Body of pancreas (tissue), 4 donors: ENCODE data around the gene EGFLAM. TPM values are rescaled to one million over a fixed set of nuclear protein-coding genes. Genes with fewer than 3 reads are reported as not detected.
A peak's percentile ranks its signal among the peaks of the same experiment; 100 is the strongest.

Source experiments
- ATAC-seq: fragments of 150-250 bp; one replicate; pipeline ENCODE4 v1.9.1; 2016
- DNase-seq, 4 donors: peaks; one replicate each; pipeline ENCODE4 v3.0.0-alpha.2; 2019
- H3K27ac ChIP-seq, 4 donors: fragments of 200-600 bp; sonication (generic); 1 replicate in 3 of 4; 2 replicates in 1 of 4; pipeline versions ENCODE4 v1.5.1 to v1.6.1; 2016 to 2019; ENCODE audit warnings: mild to moderate bottlenecking in 1 of 4, mixed read lengths in 1 of 4, moderate library complexity in 1 of 4
- H3K27me3 ChIP-seq, 2 donors: fragments of 200-600 bp; sonication (generic); one replicate each; pipeline ENCODE4 v1.6.0; 2016; ENCODE audit warnings: mild to moderate bottlenecking in 1 of 2
- H3K36me3 ChIP-seq, 2 donors: fragments of 200-600 bp; sonication (generic); replicated peaks in 1 of 2; 2 replicates each; pipeline ENCODE4 v1.5.1; 2016; ENCODE audit warnings: low read depth in 2 of 2; ENCODE audit not compliant: insufficient read depth in 1 of 2
- H3K4me1 ChIP-seq: fragments of 200-600 bp; sonication (generic); one replicate; pipeline ENCODE4 v1.6.0; 2016
- H3K4me3 ChIP-seq, 2 donors: fragments of 200-600 bp; sonication (generic); 1 replicate in 1 of 2; 2 replicates in 1 of 2; pipeline ENCODE4 v1.5.1; 2016 to 2019
- H3K9me3 ChIP-seq, 3 donors: fragments of 200-600 bp; sonication (generic); 1 replicate in 2 of 3; 2 replicates in 1 of 3; pipeline ENCODE4 v1.5.1; 2016
- CTCF ChIP-seq, 7 experiments: fragments of 450-650 bp in 4 of 7; fragments of 200-600 bp in 3 of 7; sonication (generic) in 3 of 7; IDR thresholded peaks; one replicate each; pipeline ENCODE4 v1.5.1; 2016 to 2019; ENCODE audit warnings: antibody characterized with exemption in 7 of 7
- POLR2A ChIP-seq, 3 donors: fragments of 450-650 bp; IDR thresholded peaks; one replicate each; pipeline ENCODE4 v1.6.1; 2016; ENCODE audit warnings: antibody characterized with exemption in 3 of 3, mild to moderate bottlenecking in 2 of 3
- WGBS, 2 donors: methylation state at CpG; one replicate each; pipeline ENCODE4 v1.1.5; 2017; 5-methylcytosine and 5-hydroxymethylcytosine counted together
- intact Hi-C: fragments of 100-400 bp; cut with DNase I; formaldehyde crosslinking; loops from one replicate; pipeline ENCODE4 v1.15.1; 2023
- total RNA-seq, 2 donors: library from RNA; depleted of rRNA; stranded (reverse); fragments of >200 nt; gene quantifications; one replicate each; pipeline ENCODE4 v1.1.0, GENCODE V29; 2016

EGFLAM gene
- total RNA-seq, 2 donors from 2014 or later: 0.26 to 4.6 TPM

GRCh38 chr5:38453506-38453905 lies 195.1 kb downstream of the EGFLAM start:
- WGBS, 2 donors: 60 to 74% methylated on average over 3 of the region's 3 CpGs
- ATAC-seq: no peak
- TF ChIP-seq CTCF (IDR thresholded peaks at IDR 0.05) (no peak), POLR2A (IDR thresholded peaks at IDR 0.05) (no peak)
- intact Hi-C loops: no loop called here
- H3K4me1 ChIP-seq: no peaks in the 10 kb centered on the region
- no peak for DNase-seq
- H3K9me3 ChIP-seq: no peaks in the 10 kb centered on the region
- H3K4me3 ChIP-seq: no peak overlapping the region
- no peaks in the 10 kb centered on the region for H3K36me3 ChIP-seq
- no peaks in the 10 kb centered on the region for H3K27me3 ChIP-seq
- H3K27ac ChIP-seq: no peak overlapping the region

- H3K36me3 ChIP-seq: no peaks in the 10 kb centered on the region
- WGBS, 2 donors: 81 to 82% methylated on average over 11 of the region's 11 CpGs
- no peak for DNase-seq
- intact Hi-C loops: no loop called here
- no peaks in the 10 kb centered on the region for H3K4me1 ChIP-seq
- TF ChIP-seq POLR2A (IDR thresholded peaks at IDR 0.05) (no peak), CTCF (IDR thresholded peaks at IDR 0.05) (no peak)
- no peak for ATAC-seq
- no peak overlapping the region for H3K4me3 ChIP-seq
- no peak overlapping the region for H3K27ac ChIP-seq
- no peaks in the 10 kb centered on the region for H3K9me3 ChIP-seq
- no peaks in the 10 kb centered on the region for H3K27me3 ChIP-seq
Observed at GRCh38 chr5:38453921-38454320, 195.6 kb downstream of the EGFLAM start.

GRCh38 chr5:38455796-38456330 lies 197.5 kb downstream of the EGFLAM start:
- intact Hi-C loops: no loop called here
- DNase-seq (no peak), ATAC-seq (peak; percentile 35)
- no peak for TF ChIP-seq POLR2A (IDR thresholded peaks at IDR 0.05)
- TF ChIP-seq CTCF (IDR thresholded peaks at IDR 0.05): no peak
- Histone ChIP-seq H3K4me3 (no peak overlapping the region), H3K9me3 (no peaks in the 10 kb centered on the region), H3K27me3 (no peaks in the 10 kb centered on the region), H3K27ac (no peak overlapping the region), H3K36me3 (no peaks in the 10 kb centered on the region), H3K4me1 (no peaks in the 10 kb centered on the region)
- WGBS, 2 donors: 49 to 59% methylated on average over 8 of the region's 8 CpGs

GRCh38 chr5:38456657-38457399 lies 198.5 kb downstream of the EGFLAM start:
- 86 to 93% methylated on average over 4 of the region's 4 CpGs for WGBS, 2 donors
- ATAC-seq (no peak), DNase-seq (no peak)

More at GRCh38 chr5:38456657-38457399, 198.5 kb downstream of the EGFLAM start:
- no peaks in the 10 kb centered on the region for H3K9me3 ChIP-seq
- H3K36me3 ChIP-seq: no peaks in the 10 kb centered on the region
- no peak overlapping the region for H3K27ac ChIP-seq
- H3K4me1 ChIP-seq: no peaks in the 10 kb centered on the region
- intact Hi-C loops: no loop called here
- TF ChIP-seq POLR2A (IDR thresholded peaks at IDR 0.05) (no peak), CTCF (IDR thresholded peaks at IDR 0.05) (no peak)
- no peaks in the 10 kb centered on the region for H3K27me3 ChIP-seq
- no peak overlapping the region for H3K4me3 ChIP-seq
